Stimulated activated CD4-positive, alpha-beta T cell treated with anti-CD3 and anti-CD28 coated beads, Interleukin-15, amount 100 ng/mL, for 24 hours (primary cell): ENCODE measurements around the gene AMOT.

Experiments
- DNase-seq: peaks from one replicate; pipeline ENCODE4 v3.0.0-alpha.2; 2020

The AMOT gene

DNA sequence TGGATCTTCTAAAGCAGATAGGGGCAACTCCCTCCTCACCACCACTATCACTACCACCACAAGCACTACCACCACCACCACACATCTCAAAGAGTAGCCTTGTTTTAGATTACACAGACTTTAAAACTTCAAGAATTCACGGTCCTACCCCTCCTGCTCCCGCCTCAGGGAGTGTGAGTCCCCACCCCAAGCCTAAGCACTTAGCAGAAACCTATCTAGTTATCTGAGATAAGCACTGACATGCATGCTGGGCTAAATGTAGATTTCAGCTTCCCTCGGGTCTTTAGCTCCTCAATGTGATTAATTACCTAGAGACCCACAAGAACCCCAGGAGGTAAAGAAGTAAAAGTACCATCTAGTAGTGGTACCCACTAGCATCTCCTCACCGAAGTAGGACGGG lies 775 bp downstream of the AMOT start:
- no peak for DNase-seq

GRCh38 chrX:112837531-112837930 lies 3.1 kb downstream of the AMOT start:
- DNase-seq, result no peak

- DNase-seq, result no peak
These were observed 5.6 kb downstream of the AMOT start for GRCh38 chrX:112835019-112835418.

DNA sequence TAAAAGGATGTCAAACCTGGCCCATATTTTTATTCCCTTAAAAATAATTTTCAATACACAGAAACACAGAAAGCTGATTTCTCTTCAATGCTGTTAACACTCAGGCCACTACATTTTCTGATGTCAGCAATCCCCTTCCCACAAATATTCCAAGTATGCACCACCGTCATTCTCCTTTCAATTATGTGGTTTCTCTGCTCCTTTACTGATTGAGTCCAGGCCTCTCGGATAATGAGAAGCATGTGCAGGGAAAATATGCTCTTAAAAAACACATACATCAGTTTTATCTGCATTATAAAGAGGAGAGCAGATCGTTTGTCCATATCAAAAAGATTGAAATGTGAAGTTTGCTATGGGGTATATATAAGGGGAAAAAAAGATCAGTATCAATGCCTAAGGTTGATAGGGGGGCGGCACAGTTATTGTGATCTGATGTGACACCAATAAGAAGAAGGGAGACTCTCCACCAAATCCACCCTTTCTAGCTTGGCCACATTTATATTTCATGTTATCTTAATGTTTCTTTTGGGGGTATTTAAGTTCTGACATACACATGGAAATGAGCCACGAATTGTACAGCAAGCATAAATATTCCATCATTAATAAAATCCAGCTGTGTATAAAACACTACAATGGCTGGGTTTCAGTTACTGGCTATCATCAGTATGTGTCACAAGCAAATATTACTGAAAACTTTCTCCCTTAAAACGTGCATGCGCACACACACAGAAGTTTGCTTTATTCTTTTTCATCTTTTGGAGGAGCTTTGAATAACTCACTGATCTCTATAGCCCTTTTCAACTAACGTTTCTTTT lies 6.4 kb downstream of the AMOT start:
- no peak for DNase-seq

DNA sequence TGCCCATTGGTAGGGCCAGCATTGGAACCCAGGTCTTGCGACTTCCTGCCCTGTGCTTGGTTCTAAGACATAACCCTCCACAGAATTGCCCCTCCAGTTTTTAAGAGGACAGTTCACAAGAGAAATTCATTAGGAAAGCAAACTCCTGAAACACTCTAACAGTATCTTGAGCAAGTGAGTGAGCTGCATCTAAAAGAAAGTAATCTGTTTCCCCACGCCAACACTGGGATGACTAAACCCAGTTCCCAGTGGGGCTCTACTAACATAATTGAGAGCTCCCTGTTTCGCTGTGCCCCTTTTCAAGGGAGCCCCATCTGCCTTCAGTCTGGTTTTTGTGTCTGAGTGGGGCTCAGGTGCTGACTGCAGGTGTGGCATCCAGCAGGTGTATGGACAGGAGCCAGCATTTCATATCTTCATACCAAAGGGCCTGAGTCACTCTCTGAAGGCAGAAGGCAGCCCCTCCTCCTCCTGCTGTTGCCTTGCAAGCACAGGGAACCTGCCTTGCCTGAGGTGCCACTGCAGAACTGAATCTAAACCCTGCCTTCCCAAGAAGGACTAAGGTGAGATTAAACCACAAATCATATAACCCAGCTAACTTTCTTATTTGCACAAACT lies 8.0 kb downstream of the AMOT start:
- no peak for DNase-seq

- no peak for DNase-seq
These were observed 10.1 kb downstream of the AMOT start for GRCh38 chrX:112830540-112830939.

DNA sequence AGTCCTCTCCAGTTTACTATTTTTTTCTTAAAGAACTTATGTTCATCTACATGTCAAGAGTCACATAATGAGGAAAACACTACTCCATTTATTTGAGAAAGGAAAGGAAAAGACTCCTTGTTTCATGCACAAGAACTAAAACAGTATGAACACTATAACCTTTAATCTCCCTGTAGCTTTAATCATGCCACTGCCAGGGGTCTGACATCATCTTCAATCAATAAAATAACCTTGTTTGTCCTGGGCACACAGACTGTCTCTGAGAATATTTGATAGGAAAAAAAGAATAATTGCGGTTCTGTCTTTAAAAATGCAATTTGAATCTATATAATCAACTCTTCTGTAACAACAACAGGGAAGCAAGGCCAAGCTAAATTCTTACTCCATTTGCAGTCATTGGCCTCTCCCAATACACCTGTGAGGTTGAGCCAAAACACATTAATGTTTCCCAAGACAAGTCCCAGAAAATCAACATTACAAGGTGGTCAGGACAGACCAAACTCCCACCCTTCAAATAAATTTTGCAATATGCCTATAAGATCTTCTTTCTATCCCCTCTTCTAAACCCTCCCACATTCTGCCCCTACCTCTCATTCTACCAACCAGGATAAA lies 13.2 kb downstream of the AMOT start:
- DNase-seq, result no peak

GRCh38 chrX:112826023-112826422 lies 14.6 kb downstream of the AMOT start:
- DNase-seq, result no peak

DNA sequence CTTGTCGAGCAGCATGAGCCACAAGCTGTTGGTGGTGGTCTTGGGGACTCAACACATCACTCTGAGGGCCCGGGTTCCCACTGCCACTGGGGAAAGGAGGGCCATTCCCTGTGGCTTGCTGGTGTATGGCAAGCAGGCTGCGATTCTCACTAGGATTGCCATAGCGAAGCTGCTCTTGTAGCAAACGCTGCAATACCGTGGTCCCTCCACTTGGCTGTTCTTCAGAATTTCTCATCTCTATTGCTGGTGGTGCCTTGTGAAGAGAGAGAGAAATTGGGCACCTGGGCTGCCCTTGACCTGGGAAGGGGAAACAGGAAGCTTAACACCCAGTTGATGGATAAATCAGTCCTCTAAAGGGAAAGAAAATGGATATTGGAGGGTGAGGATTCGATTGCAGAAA lies 17.7 kb downstream of the AMOT start:
- no peak for DNase-seq

DNA sequence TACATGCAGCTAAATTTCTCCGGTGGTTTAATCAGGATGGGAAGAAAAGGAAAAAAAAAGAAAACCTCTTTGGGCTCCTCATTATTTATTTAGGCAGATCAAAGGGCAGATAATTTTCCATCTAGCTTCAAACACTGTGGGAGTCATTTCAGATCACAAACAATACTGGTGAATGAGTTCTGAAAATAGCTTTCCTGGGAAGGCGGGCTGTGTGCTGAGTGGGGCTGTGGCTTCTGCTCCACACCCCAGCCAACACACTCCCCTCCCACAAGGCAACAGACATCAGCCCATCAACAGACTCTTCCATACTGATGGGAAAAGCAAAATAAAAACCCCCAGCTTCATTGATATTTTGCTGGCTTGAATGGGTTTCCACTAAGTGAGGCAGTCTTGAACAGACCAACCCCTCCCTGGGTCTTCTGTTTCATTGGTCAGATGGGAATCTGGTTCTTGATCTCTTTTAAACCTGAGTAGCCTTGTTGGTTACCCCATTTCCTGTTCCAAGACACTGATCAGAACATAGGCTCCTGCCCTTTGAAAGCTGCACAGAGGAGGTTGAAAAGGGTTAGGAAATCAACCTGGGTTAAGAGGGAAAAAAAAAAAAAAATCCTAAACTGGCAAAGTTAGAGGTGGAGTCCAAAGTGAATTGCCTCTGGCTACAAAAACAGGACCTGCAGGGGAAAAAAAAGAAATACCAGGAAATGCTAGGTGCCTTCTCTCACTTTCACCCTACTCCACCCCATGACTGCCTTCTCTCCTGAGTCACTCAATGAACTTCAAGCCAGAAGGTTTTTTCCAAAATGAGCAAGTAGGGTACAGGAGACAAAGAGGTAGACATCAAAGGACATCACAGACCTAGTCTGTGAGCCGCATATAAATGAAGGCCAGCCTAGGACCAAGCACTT lies 20.0 kb downstream of the AMOT start:
- no peak for DNase-seq

DNA sequence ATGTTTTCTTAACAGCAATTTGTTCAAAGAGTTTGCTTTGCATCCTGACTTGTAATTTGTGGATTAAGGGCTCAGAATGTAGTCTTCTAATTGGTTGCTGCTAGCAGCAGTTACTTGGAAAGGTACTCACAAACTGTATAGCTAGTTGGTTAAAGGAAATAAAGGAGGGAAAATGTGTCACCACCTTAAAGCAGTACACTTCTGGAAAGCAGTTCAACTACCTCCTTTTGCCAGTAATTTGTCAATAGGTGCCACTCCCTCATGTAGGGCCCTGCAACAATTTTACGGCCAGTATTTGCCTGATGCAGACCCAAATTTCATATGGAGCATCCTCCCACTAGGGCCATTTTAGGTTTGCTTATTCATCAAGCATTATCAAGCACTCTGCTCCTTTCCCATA lies 20.8 kb downstream of the AMOT start:
- DNase-seq, result no peak

- no peak for DNase-seq
These were observed 21.5 kb downstream of the AMOT start for GRCh38 chrX:112819008-112819640.

GRCh38 chrX:112818114-112819007 lies 22.3 kb downstream of the AMOT start:
- no peak for DNase-seq

DNA sequence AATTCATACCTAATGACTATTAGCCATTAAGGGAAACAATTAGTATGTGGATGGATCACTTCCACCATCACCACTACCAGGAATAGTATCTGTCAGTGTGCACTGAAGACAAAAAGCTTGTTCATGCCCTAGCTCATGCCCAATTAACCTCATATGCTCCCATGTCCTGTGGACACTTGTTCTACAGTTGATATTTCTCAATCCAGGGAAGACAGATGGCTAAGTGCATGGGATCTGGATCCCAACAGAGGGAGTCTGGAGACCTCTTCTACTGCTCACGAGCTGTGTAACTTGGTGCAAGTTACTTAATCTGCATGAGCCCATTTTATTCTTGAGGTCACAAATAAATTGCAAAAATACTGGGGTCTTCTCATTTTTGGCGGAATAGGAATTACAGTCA lies 23.7 kb downstream of the AMOT start:
- DNase-seq, result no peak

- DNase-seq, result no peak
These were observed 26.1 kb downstream of the AMOT start for GRCh38 chrX:112814496-112814895.

- no peak for DNase-seq
These were observed 27.9 kb downstream of the AMOT start for GRCh38 chrX:112812741-112813140.

DNA sequence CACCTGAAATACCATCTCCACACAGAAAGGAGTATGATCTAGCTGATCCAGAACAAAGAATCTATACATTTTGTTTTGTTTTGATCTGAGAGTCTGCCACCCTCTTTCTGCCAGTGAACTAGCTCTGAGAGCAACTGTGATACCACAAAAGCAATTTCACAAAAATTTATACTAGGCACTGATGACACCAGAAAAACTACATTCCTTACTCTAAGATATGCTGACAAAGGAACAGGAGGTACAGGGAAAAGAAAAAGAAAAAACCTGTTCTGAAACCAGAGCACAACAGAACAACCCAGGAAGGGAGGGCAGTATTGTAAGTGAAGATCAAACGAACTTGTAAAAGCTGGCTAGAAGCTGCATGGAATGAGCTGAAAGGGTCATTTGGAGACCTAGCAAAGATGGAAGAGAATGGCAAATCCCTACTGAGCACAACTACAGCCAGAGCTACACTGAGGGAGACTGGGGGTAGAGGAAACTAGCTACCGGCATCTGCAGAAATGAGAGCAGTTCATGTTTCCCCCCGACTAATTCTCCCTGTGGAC lies 31.9 kb downstream of the AMOT start:
- no peak for DNase-seq

DNA sequence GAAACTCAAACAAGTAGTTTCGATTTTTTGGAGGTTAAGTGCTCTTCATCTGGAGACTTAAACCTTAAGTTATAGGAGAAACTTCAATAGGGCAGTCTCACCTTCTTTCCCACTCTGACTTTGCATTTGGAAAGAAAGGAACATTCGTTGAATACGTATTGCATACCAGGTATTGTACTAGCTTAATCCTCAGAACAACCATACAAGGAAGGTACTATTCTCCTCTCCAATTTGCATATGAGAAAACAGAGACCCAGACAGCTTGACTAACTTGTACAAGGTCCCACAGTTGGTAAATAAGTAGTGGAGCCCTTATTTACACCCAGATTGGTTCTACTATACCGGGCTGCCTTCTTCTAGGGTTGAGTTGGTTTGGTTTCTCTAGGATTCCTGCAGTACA lies 32.6 kb downstream of the AMOT start:
- no peak for DNase-seq

DNA sequence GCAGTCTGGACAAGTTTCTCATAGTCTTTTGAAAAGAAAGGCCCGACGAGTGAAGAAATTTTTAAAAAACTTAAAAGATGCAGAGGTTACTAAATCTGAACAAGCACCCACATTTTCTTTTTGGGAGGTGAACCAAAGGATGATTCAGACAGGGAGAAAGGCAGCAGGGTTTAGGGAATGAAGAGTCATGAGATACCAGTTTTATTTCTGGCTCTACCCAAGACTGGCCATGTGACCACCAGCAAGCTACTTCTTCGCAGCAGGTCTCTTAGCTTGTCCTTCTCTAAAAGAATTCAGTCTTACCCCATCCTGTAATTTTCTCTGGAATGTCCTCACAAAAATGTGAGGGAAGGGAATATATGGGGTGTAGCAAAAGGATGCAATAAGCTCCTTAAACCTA lies 37.6 kb downstream of the AMOT start:
- no peak for DNase-seq

DNA sequence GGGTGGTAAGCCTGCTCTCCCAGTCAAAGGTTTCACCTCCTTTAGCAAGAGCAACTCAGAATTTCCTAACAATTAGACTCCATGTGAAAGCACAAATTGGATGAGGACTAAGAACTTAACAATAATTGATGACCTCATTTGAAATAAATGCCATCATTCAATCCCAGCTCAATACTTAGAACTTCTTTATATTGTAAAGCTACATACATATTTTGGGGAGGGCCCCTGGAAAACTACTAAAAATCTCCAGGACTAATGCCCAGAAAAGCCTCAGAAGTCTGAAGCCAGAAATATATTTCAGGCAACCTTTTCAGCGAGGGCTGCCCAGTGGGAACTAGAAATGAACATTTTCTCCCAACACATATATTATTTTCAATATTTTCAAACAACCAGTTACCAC lies 38.1 kb downstream of the AMOT start:
- DNase-seq, result no peak
